ENCODE data around the gene CRYZL1.

DNA sequence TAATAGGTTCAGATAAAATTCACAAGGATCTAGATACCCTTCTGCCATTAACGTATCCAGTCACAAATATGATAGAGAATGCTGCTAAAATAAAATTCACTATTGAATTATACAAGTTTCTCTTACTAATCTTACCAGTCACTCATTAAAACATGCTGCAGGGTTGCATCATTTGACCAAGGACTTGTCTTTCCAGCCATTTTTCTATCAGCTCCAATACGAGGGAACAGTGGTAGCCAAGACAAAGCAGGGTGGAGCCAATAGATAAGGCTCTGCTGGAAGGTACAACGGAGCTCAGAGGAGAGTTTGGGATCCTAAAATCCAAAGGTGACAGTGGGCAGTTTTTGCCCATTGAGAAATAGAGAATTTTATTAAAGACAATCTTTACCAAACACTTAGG, 57.1 kb downstream of the CRYZL1 start:
- TF ChIP-seq, protein P1, sequence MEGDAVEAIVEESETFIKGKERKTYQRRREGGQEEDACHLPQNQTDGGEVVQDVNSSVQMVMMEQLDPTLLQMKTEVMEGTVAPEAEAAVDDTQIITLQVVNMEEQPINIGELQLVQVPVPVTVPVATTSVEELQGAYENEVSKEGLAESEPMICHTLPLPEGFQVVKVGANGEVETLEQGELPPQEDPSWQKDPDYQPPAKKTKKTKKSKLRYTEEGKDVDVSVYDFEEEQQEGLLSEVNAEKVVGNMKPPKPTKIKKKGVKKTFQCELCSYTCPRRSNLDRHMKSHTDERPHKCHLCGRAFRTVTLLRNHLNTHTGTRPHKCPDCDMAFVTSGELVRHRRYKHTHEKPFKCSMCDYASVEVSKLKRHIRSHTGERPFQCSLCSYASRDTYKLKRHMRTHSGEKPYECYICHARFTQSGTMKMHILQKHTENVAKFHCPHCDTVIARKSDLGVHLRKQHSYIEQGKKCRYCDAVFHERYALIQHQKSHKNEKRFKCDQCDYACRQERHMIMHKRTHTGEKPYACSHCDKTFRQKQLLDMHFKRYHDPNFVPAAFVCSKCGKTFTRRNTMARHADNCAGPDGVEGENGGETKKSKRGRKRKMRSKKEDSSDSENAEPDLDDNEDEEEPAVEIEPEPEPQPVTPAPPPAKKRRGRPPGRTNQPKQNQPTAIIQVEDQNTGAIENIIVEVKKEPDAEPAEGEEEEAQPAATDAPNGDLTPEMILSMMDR (IDR thresholded peaks at IDR 0.05): no peak
- no peak for TF ChIP-seq POLR2A (IDR thresholded peaks at IDR 0.05)
